Upper lobe of left lung (tissue), 6 donors: ENCODE data around the gene IL12RB2. TPM values are rescaled to one million over a fixed set of nuclear protein-coding genes. Genes with fewer than 3 reads are reported as not detected.

Experiments used
- ATAC-seq, 2 donors: fragments of 200-7000 bp; cut with Tn5 transposase; one replicate each; pipeline ENCODE4 v1.9.1; 2022; ENCODE audit warnings: mild to moderate bottlenecking in 2 of 2, moderate library complexity in 2 of 2; ENCODE audit not compliant: low FRiP score in 2 of 2
- DNase-seq, 2 donors: peaks; one replicate each; pipeline ENCODE4 v3.0.0-alpha.2; 2019 to 2020
- H3K27ac ChIP-seq, 4 donors: fragments of 200-600 bp; sonication (generic); one replicate each; pipeline ENCODE4 v1.5.1; 2016 to 2019
- H3K27me3 ChIP-seq, 4 donors: fragments of 200-600 bp; sonication (generic); one replicate each; pipeline ENCODE4 v1.5.1; 2017 to 2019
- H3K36me3 ChIP-seq, 4 donors: fragments of 200-600 bp; sonication (generic); one replicate each; pipeline ENCODE4 v1.5.1; 2016 to 2019
- H3K4me1 ChIP-seq, 4 donors: fragments of 200-600 bp; sonication (generic); one replicate each; pipeline ENCODE4 v1.5.1; 2018 to 2019
- H3K4me3 ChIP-seq, 4 donors: fragments of 200-600 bp; sonication (generic); one replicate each; pipeline ENCODE4 v1.5.1; 2017 to 2019; ENCODE audit warnings: mild to moderate bottlenecking in 2 of 4, moderate library complexity in 1 of 4
- H3K9me3 ChIP-seq, 4 donors: fragments of 200-600 bp; sonication (generic); one replicate each; pipeline ENCODE4 v1.5.1; 2018 to 2019
- EP300 ChIP-seq, 4 donors: sonication (generic); formaldehyde crosslinking; IDR thresholded peaks; one replicate each; pipeline ENCODE4 v1.5.1; 2017; ENCODE audit warnings: antibody characterized with exemption in 4 of 4, control low read depth in 2 of 4
- POLR2A ChIP-seq, 4 donors: fragments of 450-650 bp; IDR thresholded peaks; one replicate each; pipeline ENCODE4 v1.5.1; 2016 to 2017; ENCODE audit warnings: antibody characterized with exemption in 4 of 4, mild to moderate bottlenecking in 2 of 4
- POLR2AphosphoS5 ChIP-seq, 2 donors: sonication (generic); formaldehyde crosslinking; IDR thresholded peaks; one replicate each; pipeline ENCODE4 v1.5.1; 2017; ENCODE audit warnings: antibody characterized with exemption in 2 of 2
- WGBS, 2 donors: methylation state at CpG; one replicate each; pipeline ENCODE4 v1.1.5; 2017 to 2018; 5-methylcytosine and 5-hydroxymethylcytosine counted together
- total RNA-seq, 6 donors: library from RNA; depleted of rRNA in 4 of 6; stranded (reverse); fragments of >200 nt in 4 of 6; gene quantifications; one replicate each; pipeline versions ENCODE4 v1.1.0 to v1.2.1, GENCODE V29; 2016 to 2021
- TF ChIP-seq, protein P1 (sequence below), 6 experiments: fragments of 450-650 bp in 4 of 6; fragments of 200-600 bp in 2 of 6; sonication (generic) in 2 of 6; IDR thresholded peaks; one replicate each; pipeline ENCODE4 v1.5.1; 2016 to 2019; ENCODE audit warnings: antibody characterized with exemption in 6 of 6
- donor health status: DM: no; HTN: no; CAD: no; lungs with moderate emphysema.
- donor health status: DM: no; HTN: yes; CAD: no; lungs with severe emphysema.

The IL12RB2 gene
- total RNA-seq, 6 donors from 2014 or later: 0.33 to 1.6 (median 0.74) TPM; not detected in 1

DNA sequence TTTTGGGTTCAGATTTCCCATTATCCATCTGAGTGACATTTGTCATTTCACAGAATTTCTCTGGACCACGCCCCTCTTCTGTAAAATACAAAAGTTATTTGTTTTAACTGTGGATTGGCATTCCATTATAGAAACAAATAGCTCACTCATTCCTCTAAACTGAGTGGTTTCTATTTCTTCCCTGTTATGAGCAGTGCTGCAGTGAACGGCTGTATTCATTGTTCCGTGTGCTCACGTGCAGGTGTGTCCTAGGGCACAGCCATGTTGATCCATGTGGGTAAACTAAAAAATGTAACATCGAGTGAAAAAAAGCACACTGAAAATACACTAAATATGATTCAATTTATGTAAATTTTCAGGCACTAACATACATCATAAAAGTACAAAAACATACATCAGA lies 27.0 kb upstream of the IL12RB2 start:
- ATAC-seq (no peak), DNase-seq (no peak)
- no peaks in the 10 kb centered on the region for H3K9me3 ChIP-seq
- H3K4me3 ChIP-seq: no peak overlapping the region
- 76 to 77% methylated on average over 5 of the region's 5 CpGs for WGBS, 2 donors
- H3K27me3 ChIP-seq: no peaks in the 10 kb centered on the region
- TF ChIP-seq, protein P1, sequence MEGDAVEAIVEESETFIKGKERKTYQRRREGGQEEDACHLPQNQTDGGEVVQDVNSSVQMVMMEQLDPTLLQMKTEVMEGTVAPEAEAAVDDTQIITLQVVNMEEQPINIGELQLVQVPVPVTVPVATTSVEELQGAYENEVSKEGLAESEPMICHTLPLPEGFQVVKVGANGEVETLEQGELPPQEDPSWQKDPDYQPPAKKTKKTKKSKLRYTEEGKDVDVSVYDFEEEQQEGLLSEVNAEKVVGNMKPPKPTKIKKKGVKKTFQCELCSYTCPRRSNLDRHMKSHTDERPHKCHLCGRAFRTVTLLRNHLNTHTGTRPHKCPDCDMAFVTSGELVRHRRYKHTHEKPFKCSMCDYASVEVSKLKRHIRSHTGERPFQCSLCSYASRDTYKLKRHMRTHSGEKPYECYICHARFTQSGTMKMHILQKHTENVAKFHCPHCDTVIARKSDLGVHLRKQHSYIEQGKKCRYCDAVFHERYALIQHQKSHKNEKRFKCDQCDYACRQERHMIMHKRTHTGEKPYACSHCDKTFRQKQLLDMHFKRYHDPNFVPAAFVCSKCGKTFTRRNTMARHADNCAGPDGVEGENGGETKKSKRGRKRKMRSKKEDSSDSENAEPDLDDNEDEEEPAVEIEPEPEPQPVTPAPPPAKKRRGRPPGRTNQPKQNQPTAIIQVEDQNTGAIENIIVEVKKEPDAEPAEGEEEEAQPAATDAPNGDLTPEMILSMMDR (IDR thresholded peaks at IDR 0.05): no peak
- no peaks in the 10 kb centered on the region for H3K4me1 ChIP-seq
- no peaks in the 10 kb centered on the region for H3K36me3 ChIP-seq
- no peak overlapping the region for H3K27ac ChIP-seq

DNA sequence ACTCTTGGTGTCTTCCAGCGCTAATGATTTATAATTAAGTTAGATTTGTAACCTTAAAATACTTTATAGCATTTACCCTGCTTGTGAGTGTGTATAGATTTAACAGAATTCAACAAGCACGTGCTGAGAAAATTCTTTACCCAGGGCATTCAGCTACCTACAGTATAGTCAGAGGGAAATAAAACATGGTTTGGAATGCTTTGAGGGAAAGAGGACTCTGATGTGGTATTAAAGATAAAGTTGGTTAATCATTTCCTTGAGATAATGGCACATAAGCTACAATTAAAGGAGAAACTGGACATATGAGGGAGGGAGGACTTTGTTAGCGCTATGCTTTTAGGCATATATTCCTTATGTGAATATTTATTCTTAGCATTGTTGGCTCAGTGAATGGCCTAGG lies 26.4 kb upstream of the IL12RB2 start:
- Histone ChIP-seq H3K4me3 (no peak overlapping the region), H3K9me3 (no peaks in the 10 kb centered on the region), H3K36me3 (no peaks in the 10 kb centered on the region), H3K27me3 (no peaks in the 10 kb centered on the region), H3K4me1 (no peaks in the 10 kb centered on the region), H3K27ac (no peak overlapping the region)
- no peak for ATAC-seq
- 66 to 68% methylated on average over 3 of the region's 3 CpGs for WGBS, 2 donors
- TF ChIP-seq POLR2AphosphoS5 (IDR thresholded peaks at IDR 0.05) (no peak), EP300 (IDR thresholded peaks at IDR 0.05) (no peak), POLR2A (IDR thresholded peaks at IDR 0.05) (no peak)
- TF ChIP-seq, protein P1 (IDR thresholded peaks at IDR 0.05): no peak
- no peak for DNase-seq

- WGBS, 2 donors: 82 to 83% methylated on average over 8 of the region's 8 CpGs
- ATAC-seq (no peak), DNase-seq (no peak)
- H3K4me3 ChIP-seq: no peak overlapping the region
- H3K36me3 ChIP-seq: no peaks in the 10 kb centered on the region
- TF ChIP-seq POLR2A (IDR thresholded peaks at IDR 0.05): no peak
- no peak for TF ChIP-seq POLR2AphosphoS5 (IDR thresholded peaks at IDR 0.05)
- no peak for TF ChIP-seq EP300 (IDR thresholded peaks at IDR 0.05)
- H3K9me3 ChIP-seq: no peaks in the 10 kb centered on the region
- H3K4me1 ChIP-seq: no peaks in the 10 kb centered on the region
- H3K27ac ChIP-seq: no peak overlapping the region
- H3K27me3 ChIP-seq: no peaks in the 10 kb centered on the region
Observed at GRCh38 chr1:67285780-67286488, 21.7 kb upstream of the IL12RB2 start.

- H3K27ac ChIP-seq: no peak overlapping the region
- no peak for ATAC-seq
- 68 to 70% methylated on average over 4 of the region's 4 CpGs for WGBS, 2 donors
- TF ChIP-seq, protein P1 (IDR thresholded peaks at IDR 0.05): no peak
- TF ChIP-seq POLR2AphosphoS5 (IDR thresholded peaks at IDR 0.05) (no peak), EP300 (IDR thresholded peaks at IDR 0.05) (no peak), POLR2A (IDR thresholded peaks at IDR 0.05) (no peak)
- no peaks in the 10 kb centered on the region for H3K36me3 ChIP-seq
- no peak overlapping the region for H3K4me3 ChIP-seq
- no peaks in the 10 kb centered on the region for H3K4me1 ChIP-seq
- H3K9me3 ChIP-seq: no peaks in the 10 kb centered on the region
- no peak for DNase-seq
- H3K27me3 ChIP-seq: no peaks in the 10 kb centered on the region
Observed at GRCh38 chr1:67290236-67290635, 17.4 kb upstream of the IL12RB2 start.

GRCh38 chr1:67294836-67295617 lies 12.6 kb upstream of the IL12RB2 start:
- no peak overlapping the region for H3K4me3 ChIP-seq
- no peak for DNase-seq
- no peaks in the 10 kb centered on the region for H3K9me3 ChIP-seq
- H3K36me3 ChIP-seq: no peaks in the 10 kb centered on the region
- no peaks in the 10 kb centered on the region for H3K27me3 ChIP-seq
- WGBS, 2 donors: 82 to 88% methylated on average over 9 of the region's 9 CpGs
- H3K4me1 ChIP-seq: no peaks in the 10 kb centered on the region
- no peak for ATAC-seq
- no peak overlapping the region for H3K27ac ChIP-seq
- no peak for TF ChIP-seq EP300 (IDR thresholded peaks at IDR 0.05)
- TF ChIP-seq POLR2AphosphoS5 (IDR thresholded peaks at IDR 0.05): no peak
- TF ChIP-seq POLR2A (IDR thresholded peaks at IDR 0.05): no peak
- TF ChIP-seq, protein P1 (IDR thresholded peaks at IDR 0.05): no peak
